Skeletal muscle satellite cell (primary cell): ENCODE results near the gene GLTP.

Experiments used
- H3K27me3 ChIP-seq: 2 replicates; pipeline ENCODE4 v1.7.0; 2013; ENCODE audit warnings: low read length; ENCODE audit not compliant: control insufficient read depth, insufficient read depth
- H3K36me3 ChIP-seq: 2 replicates; pipeline ENCODE4 v1.7.0; 2013; ENCODE audit warnings: mild to moderate bottlenecking, control low read depth, low read length; ENCODE audit not compliant: insufficient read depth
- H3K4me1 ChIP-seq: 2 replicates; pipeline ENCODE4 v1.7.0; 2013; ENCODE audit warnings: low read length; ENCODE audit not compliant: control insufficient read depth, insufficient read depth
- H3K4me2 ChIP-seq: 2 replicates; pipeline ENCODE4 v1.7.0; 2013; ENCODE audit warnings: mild to moderate bottlenecking, low read length
- H3K4me3 ChIP-seq: 2 replicates; pipeline ENCODE4 v1.7.0; 2013; ENCODE audit warnings: low read length
- H3K9ac ChIP-seq: 2 replicates; pipeline ENCODE4 v1.7.0; 2013; ENCODE audit warnings: mild to moderate bottlenecking, low read depth, low read length, moderate library complexity
- H3K9me3 ChIP-seq: replicated peaks from 2 replicates; pipeline ENCODE4 v1.7.0; 2013; ENCODE audit warnings: mild to moderate bottlenecking, control low read depth, low read length

GLTP gene

DNA sequence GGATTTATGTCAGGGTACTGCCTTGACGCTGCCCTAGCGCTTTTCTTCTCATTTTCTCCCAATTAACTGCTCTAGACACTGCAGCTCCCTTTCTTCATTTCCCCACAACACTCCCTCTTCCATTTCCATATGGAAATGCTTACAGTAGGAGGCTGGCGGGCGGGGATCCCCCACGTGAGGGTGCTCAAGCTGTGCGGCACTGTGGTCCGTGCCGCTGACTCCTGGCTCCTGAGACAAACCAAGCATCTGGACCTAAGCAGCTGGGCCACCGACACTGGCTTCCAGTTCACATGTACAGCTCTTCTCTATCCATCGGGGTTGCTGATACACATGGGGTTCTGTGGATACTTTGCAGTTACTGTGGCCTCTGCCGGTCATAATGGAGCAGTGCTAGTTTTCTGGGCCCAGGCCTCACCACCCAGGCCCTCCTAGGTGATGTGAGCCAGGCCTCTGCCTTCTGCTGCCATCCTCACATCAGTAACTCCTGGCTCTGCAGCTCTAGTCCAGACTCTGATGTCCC lies 40.0 kb upstream of the GLTP start:
- H3K4me1 ChIP-seq = no peaks in the 10 kb centered on the region
- H3K9ac ChIP-seq = no peak overlapping the region
- no peak overlapping the region for H3K4me3 ChIP-seq
- H3K9me3 ChIP-seq = no peaks in the 10 kb centered on the region
- no peak overlapping the region for H3K4me2 ChIP-seq
- peaks cover 42% of the 10 kb centered on the region for H3K36me3 ChIP-seq
- no peaks in the 10 kb centered on the region for H3K27me3 ChIP-seq

DNA sequence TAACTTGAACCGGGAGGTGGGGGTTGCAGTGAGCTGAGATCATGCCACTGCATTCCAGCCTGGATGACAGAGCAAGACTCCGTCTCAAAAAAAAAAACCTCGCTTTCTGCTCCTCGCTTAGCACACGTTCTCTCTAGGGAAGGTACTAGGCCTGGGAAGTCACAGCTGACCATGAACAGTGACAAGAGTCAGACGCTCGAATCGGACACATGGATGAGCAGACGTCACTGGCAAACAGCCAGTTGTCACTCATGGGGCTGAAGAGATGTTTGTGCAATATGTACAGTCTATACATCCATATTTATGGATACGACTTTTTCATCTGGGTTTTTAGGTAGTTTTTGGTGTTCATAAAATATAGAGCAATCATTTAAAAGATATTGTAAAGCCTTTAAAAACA lies 39.1 kb upstream of the GLTP start:
- Histone ChIP-seq H3K9me3 (no peaks in the 10 kb centered on the region), H3K36me3 (peaks cover 50% of the 10 kb centered on the region), H3K4me1 (no peaks in the 10 kb centered on the region), H3K27me3 (no peaks in the 10 kb centered on the region), H3K9ac (no peak overlapping the region), H3K4me2 (no peak overlapping the region), H3K4me3 (no peak overlapping the region)

DNA sequence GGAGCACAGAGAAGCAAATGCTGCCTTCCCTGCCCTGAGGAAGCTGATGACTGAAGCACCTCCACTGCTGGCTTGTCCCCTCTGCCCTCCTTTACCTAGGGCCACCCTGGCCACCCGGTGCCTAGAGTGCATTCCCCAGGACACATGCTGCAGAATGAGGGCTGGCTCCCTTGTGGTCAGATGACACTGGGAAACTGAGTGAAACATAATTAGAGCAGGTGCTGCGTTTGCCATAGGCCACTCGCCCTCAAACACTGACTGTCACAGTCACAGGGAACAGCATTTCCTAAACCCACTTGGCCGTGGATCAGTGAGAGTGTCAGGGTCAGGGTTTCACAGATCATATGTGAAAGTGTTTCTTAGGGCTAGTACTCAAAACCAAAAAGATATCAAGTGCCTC lies 35.7 kb upstream of the GLTP start:
- Histone ChIP-seq H3K36me3 (peaks cover 69% of the 10 kb centered on the region), H3K9ac (no peak overlapping the region), H3K4me1 (no peaks in the 10 kb centered on the region), H3K4me3 (no peak overlapping the region), H3K9me3 (no peaks in the 10 kb centered on the region), H3K27me3 (no peaks in the 10 kb centered on the region), H3K4me2 (no peak overlapping the region)

DNA sequence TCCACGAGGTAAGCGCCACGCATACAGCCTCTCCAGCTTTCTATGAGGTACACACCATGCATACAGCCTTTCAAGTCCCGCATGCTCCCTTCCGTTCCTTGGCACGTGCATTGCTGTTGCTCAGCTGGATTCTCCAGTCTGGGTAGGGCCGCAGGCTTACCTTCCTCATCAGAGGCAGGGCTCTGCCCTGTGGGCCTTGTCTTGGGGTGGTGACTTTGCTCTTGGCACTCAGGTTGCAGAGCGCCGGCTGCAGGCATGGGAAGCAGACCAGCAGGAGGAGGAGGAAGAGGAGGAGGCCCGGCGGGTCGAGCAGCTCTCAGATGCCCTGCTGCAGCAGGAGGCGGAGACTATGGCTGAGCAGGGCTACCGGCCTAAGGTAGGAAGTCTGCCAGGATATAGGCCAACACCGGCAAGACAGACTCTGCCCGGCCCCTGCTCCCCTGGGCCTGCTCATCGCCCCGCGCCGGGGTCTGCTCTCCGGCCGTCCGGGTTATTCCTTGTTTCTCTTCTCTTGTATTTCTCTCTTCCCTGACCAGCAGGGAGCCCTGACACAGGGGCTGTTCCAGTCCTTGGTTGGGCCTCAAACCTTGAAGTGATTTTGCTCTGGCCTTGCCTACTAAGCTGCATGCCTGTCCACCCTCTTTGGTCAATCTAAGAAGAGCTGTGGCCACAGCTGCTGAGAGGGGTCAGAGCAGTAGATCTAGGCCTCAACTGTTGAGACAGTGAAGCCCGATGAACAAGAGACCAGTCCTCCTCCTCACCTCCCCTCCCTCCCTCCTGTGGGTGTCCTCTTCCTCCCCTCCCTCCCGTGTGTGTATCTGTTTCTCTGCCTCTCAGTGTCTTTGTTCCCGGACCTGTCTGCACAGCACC lies 35.1 kb upstream of the GLTP start:
- H3K4me2 ChIP-seq = no peak overlapping the region
- no peak overlapping the region for H3K4me3 ChIP-seq
- H3K36me3 ChIP-seq = peaks cover 70% of the 10 kb centered on the region
- H3K9ac ChIP-seq = no peak overlapping the region
- H3K4me1 ChIP-seq = no peaks in the 10 kb centered on the region
- no peaks in the 10 kb centered on the region for H3K9me3 ChIP-seq
- no peaks in the 10 kb centered on the region for H3K27me3 ChIP-seq

DNA sequence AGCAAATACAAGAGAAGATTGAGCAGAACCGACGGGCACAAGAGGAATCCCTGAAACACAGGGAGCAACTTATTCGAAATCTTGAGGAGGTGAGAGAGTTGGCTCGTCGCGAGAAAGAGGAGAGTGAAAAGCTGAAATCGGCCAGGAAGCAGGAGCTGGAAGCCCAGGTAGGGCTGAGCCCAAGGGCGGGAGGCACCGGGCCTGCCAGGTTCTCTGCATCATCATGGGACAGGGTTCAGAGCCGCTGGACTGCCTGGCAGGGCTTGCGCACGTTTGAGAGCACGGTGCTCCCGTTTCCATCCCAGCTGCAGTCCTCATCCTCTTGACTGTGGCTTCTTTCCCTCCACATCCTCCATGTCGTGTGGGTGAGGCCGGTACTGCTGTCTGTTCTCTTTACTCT lies 34.1 kb upstream of the GLTP start:
- Histone ChIP-seq H3K9me3 (no peaks in the 10 kb centered on the region), H3K36me3 (peaks cover 63% of the 10 kb centered on the region), H3K4me2 (no peak overlapping the region), H3K27me3 (no peaks in the 10 kb centered on the region), H3K4me1 (no peaks in the 10 kb centered on the region), H3K9ac (no peak overlapping the region), H3K4me3 (no peak overlapping the region)

DNA sequence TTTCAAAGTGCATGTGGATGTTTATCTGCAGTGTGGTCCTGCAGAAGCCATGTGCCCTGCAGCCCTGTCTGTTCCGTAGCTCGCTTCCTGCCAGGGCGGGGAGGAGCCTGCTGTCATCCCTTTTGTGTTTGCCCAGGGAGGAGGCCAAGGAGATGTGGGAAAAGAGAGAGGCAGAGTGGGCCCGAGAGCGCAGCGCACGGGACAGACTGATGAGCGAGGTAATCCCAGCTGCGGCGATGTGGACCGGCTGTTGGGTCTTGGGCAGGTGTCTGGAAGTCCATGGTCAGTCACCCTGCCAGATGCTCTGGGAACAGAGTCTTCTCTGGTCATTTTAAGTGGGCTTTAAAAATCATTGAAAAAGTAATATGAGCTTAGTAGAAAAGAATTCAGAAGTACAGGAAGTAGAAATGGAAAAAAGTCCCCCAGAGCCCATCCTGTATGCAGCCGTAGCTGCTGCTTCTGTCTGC lies 32.5 kb upstream of the GLTP start:
- no peaks in the 10 kb centered on the region for H3K27me3 ChIP-seq
- no peak overlapping the region for H3K4me2 ChIP-seq
- no peak overlapping the region for H3K9ac ChIP-seq
- H3K36me3 ChIP-seq = peaks cover 70% of the 10 kb centered on the region
- H3K9me3 ChIP-seq = no peaks in the 10 kb centered on the region
- no peak overlapping the region for H3K4me3 ChIP-seq
- H3K4me1 ChIP-seq = no peaks in the 10 kb centered on the region

DNA sequence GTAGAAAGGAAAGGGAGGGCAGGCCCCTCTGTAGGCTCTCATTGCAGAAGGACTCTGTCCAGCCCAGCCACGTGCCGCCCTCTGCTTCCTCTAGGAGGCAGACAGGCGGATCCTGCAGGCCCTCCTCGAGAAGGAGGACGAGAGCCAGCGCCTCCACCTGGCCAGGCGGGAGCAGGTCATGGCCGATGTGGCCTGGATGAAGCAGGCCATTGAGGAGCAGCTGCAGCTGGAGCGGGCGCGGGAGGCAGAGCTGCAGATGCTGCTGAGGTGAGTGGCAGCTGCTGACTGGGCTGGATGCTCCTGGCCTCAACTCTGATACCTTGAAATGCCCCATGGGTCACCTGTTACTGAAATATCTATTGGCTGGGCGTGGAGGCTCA lies 30.6 kb upstream of the GLTP start:
- Histone ChIP-seq H3K27me3 (no peaks in the 10 kb centered on the region), H3K36me3 (peaks cover 71% of the 10 kb centered on the region), H3K9ac (no peak overlapping the region)

DNA sequence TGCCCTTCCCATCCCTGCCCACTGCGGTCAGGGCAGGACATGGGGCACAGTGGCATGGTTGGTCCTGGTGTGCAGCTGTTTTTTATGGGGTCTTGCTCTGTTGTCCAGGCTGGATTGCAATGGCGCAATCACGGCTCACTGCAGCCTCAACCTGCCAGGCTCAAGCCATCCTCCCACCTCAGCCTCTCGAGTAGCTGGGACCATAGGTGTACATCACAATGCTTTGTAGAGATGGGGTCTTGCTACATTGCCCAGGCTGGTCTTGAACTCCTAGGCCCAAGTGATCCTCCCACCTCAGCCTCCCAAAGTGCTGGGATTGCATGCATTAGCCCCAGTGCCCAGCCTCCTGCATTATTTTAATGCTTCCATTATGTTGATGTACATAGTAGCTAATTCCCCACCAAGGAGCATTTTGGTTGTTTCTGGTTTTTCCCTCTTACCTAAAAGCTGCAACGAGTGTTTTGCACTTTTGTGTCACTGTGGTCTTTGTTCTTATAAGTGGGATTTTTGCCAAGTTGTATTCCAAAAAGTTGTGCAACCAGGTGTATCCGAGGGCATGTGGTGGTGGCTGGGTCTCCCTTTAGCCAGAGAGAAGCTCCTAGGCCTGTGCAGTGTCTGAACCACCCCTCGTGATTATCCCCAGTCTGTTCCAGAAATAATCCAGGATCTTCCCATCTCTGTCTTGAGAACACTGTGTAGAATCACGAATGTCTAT lies 30.1 kb upstream of the GLTP start:
- Histone ChIP-seq H3K4me3 (no peak overlapping the region), H3K4me2 (no peak overlapping the region), H3K4me1 (no peaks in the 10 kb centered on the region), H3K9ac (no peak overlapping the region), H3K27me3 (no peaks in the 10 kb centered on the region), H3K36me3 (peaks cover 71% of the 10 kb centered on the region), H3K9me3 (no peaks in the 10 kb centered on the region)

More for the DNA sequence above, 30.6 kb upstream of the GLTP start:
- no peaks in the 10 kb centered on the region for H3K9me3 ChIP-seq
- H3K4me1 ChIP-seq = no peaks in the 10 kb centered on the region
- H3K4me2 ChIP-seq = no peak overlapping the region
- no peak overlapping the region for H3K4me3 ChIP-seq

DNA sequence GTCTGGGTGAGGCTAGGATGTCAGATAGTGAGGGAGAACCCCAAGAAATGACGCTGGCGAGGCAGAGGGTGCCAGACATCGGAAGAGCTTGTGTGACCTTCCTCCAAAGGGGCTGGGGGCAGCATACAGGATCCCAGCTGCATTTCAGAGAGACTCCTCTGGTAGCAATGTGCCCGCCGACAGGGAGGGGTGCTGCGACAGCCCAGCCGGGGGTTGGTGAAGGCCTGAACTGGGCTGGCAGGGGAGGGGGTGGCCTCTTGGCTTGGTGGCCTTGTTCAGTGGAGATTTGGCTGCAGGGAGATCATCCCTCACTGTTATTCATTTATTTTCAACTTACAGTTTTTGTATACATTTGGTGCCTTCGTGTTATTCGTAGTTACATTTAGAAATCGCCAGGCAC lies 25.0 kb upstream of the GLTP start:
- no peaks in the 10 kb centered on the region for H3K27me3 ChIP-seq
- H3K4me1 ChIP-seq = peaks cover 14% of the 10 kb centered on the region
- H3K4me3 ChIP-seq = no peak overlapping the region
- H3K9me3 ChIP-seq = no peaks in the 10 kb centered on the region
- H3K9ac ChIP-seq = no peak overlapping the region
- no peak overlapping the region for H3K4me2 ChIP-seq
- H3K36me3 ChIP-seq = peaks cover 61% of the 10 kb centered on the region

DNA sequence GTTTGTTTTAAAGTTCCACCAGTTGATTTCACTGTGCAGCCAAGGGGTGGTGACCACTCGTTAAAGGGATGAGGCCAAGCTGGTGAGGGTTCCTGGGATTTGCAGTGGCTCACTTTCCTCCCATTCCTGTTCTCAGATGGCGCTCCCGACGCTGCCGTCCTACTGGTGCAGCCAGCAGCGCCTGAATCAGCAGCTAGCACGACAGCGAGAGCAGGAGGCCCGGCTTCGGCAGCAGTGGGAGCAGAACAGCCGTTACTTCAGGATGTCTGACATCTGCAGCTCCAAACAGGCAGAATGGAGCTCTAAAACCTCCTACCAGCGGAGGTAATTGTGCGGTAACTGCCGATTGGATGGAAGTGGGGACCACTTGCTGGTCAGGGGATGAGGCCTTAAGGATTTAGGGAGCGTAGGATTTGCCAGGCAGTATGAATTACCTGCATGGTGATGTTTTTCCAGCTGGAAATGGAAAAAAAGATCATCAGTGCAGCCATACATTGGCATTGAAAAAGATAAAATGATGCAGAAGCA lies 22.6 kb upstream of the GLTP start:
- H3K4me1 ChIP-seq = peaks cover 14% of the 10 kb centered on the region
- H3K4me3 ChIP-seq = no peak overlapping the region
- no peaks in the 10 kb centered on the region for H3K27me3 ChIP-seq
- no peaks in the 10 kb centered on the region for H3K9me3 ChIP-seq
- H3K9ac ChIP-seq = no peak overlapping the region
- H3K36me3 ChIP-seq = peaks cover 48% of the 10 kb centered on the region
- H3K4me2 ChIP-seq = no peak overlapping the region

DNA sequence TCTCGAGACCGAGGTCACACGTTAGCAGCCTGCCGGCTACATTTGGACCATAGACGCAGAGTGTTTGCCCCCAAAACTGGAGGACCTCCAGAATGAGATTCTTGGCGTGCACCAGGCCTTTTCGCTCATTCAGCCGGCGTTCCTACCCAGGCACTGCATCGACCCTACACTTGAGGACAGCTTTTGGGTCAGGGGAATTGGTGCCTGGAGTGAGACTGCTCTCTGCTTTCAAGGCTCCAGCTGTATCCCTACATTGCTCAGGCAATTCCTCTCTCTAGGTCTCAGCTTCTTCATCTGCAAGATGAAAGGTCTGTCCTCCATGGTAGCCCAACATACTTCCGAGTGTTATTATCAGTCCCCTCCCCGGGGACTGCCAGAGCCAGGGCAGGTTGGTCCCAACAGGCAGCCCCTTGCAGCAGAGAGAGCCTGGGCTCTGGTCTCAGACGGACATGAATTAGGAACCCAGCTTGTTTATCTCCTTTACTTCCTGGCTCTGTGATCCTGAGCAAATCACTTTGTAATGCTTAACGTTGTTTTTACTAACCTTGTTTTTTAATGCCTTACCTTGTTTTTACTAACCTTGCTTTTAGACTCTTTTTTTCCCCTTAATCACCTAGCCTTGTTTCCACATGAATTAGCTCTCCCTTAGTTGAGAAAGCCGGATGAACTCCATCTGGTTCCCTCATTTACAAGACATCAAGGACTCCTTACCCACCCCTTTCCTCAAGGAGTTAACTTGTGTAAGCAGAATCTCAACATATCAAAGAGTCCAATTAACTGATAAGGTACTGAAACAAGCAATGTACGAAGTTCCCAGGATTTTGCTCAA lies 20.6 kb upstream of the GLTP start:
- H3K4me1 ChIP-seq = peaks cover 14% of the 10 kb centered on the region
- no peaks in the 10 kb centered on the region for H3K9me3 ChIP-seq
- H3K9ac ChIP-seq = peak overlapping the region; percentile 90
- H3K4me3 ChIP-seq = peak overlapping the region; percentile 84
- peaks cover 29% of the 10 kb centered on the region for H3K36me3 ChIP-seq
- H3K4me2 ChIP-seq = peak overlapping the region; percentile 93
- no peaks in the 10 kb centered on the region for H3K27me3 ChIP-seq
